K562 (cell line): ENCODE data around the gene TRIM38. TPM values are rescaled to one million over a fixed set of nuclear protein-coding genes. Genes with fewer than 3 reads are reported as not detected.

ENCODE experiments used
- ATAC-seq: fragments of 200-7000 bp; cut with Tn5 transposase; 3 replicates; pipeline ENCODE4 v1.9.1; 2020; ENCODE audit warnings: moderate library complexity
- BruUV-seq: library from RNA; stranded (reverse); fragments of 400-500 nt; replicated peaks from 2 replicates; lab custom pipeline; 2021; lab: Mats Ljungman, UMichigan
- CTCF ChIA-PET: fragments of 300-600 bp; formaldehyde crosslinking; extraction: SDS; loops from one replicate; lab custom pipeline; 2021; ENCODE audit warnings: low intra/inter-chr PET ratio; lab: Yijun Ruan, JAX
- POLR2A ChIA-PET: fragments of 300-600, 350-650 bp; sonication (Branson Sonifier 250); formaldehyde crosslinking; extraction: SDS; loops from one replicate; lab custom pipeline; 2021; ENCODE audit warnings: antibody characterized with exemption, inconsistent platforms; lab: Yijun Ruan, JAX
- DNase-seq, 4 experiments: peaks; one replicate each; pipeline versions ENCODE4 v3.0.0 to v3.0.0-alpha.2; 2011 to 2018; ENCODE audit warnings: low spot score in 3 of 4, mixed read lengths in 3 of 4; ENCODE audit errors: extremely low read depth in 1 of 4
- FAIRE-seq: peaks from 2 replicates; lab custom pipeline; 2011; peaks lifted over from hg19 to GRCh38; lab: Jason Lieb, UNC
- H2AFZ ChIP-seq: 2 replicates; pipeline ENCODE4 v1.6.0; 2011; ENCODE audit warnings: low read depth, low read length, control low read depth, inconsistent platforms
- H3K27ac ChIP-seq: fragments of 200-600 bp; 3 replicates; pipeline ENCODE4 v1.8.0; 2011; ENCODE audit warnings: low read depth, mild to moderate bottlenecking, control low read depth, inconsistent platforms, low read length, moderate library complexity, mixed read lengths; ENCODE audit errors: extremely low read depth
- H3K27me3 ChIP-seq, 2 experiments: fragments of 300-600 bp in 1 of 2; 2 replicates in 1 of 2; 3 replicates in 1 of 2; pipeline versions ENCODE4 v1.6.0 to v1.8.0; 2011; ENCODE audit warnings: inconsistent platforms in 2 of 2, low read length in 2 of 2, mild to moderate bottlenecking in 1 of 2, mixed read lengths in 1 of 2, moderate library complexity in 1 of 2; ENCODE audit not compliant: control insufficient read depth in 2 of 2, insufficient read depth in 2 of 2
- H3K36me3 ChIP-seq: fragments of 300-600 bp; 3 replicates; pipeline ENCODE4 v1.8.0; 2011; ENCODE audit warnings: mild to moderate bottlenecking, low read length, inconsistent platforms; ENCODE audit not compliant: control insufficient read depth, insufficient read depth
- H3K4me1 ChIP-seq, 2 experiments: fragments of 200-600 bp in 1 of 2; replicated peaks in 1 of 2; 2 replicates in 1 of 2; 3 replicates in 1 of 2; pipeline versions ENCODE4 v1.5.1 to v1.8.0; 2011; ENCODE audit warnings: inconsistent platforms in 2 of 2, low read length in 2 of 2, mild to moderate bottlenecking in 1 of 2, mixed read lengths in 1 of 2, moderate library complexity in 1 of 2; ENCODE audit not compliant: control insufficient read depth in 2 of 2, insufficient read depth in 2 of 2
- H3K4me2 ChIP-seq: 2 replicates; pipeline ENCODE4 v1.6.1; 2011; ENCODE audit warnings: low read length, control low read depth, inconsistent platforms, mixed read lengths; ENCODE audit not compliant: insufficient read depth
- H3K4me3 ChIP-seq: fragments of 200-600 bp; sonication (generic), shearing (Covaris generic); 2 replicates; pipeline ENCODE4 v1.5.1; 2016; ENCODE audit warnings: control low read depth, inconsistent platforms
- H3K79me2 ChIP-seq: fragments of 200-600 bp; 3 replicates; pipeline ENCODE4 v1.8.0; 2011; ENCODE audit warnings: low read length, inconsistent platforms; ENCODE audit not compliant: control insufficient read depth, insufficient read depth
- H3K9ac ChIP-seq, 2 experiments: 2 replicates each; pipeline versions ENCODE4 v1.6.0 to v1.6.1; 2011; ENCODE audit warnings: low read depth in 2 of 2, low read length in 2 of 2, control low read depth in 1 of 2, inconsistent platforms in 1 of 2, mild to moderate bottlenecking in 1 of 2, mixed read lengths in 1 of 2; ENCODE audit not compliant: insufficient read depth in 1 of 2
- H3K9me1 ChIP-seq: one replicate; pipeline ENCODE4 v1.6.0; 2011; ENCODE audit warnings: inconsistent platforms, mild to moderate bottlenecking, low read length, moderate library complexity; ENCODE audit not compliant: control insufficient read depth, insufficient read depth
- H3K9me3 ChIP-seq: replicated peaks from 2 replicates; pipeline ENCODE4 v1.5.1; 2011; ENCODE audit warnings: low read depth, low read length, inconsistent platforms; ENCODE audit not compliant: control insufficient read depth, insufficient read depth
- H4K20me1 ChIP-seq: replicated peaks from 2 replicates; pipeline ENCODE4 v1.6.1; 2011; ENCODE audit warnings: low read length, inconsistent platforms, mixed read lengths; ENCODE audit not compliant: control insufficient read depth, insufficient read depth
- HDAC6 ChIP-seq: IDR thresholded peaks from 2 replicates; pipeline ENCODE4 v1.6.1; 2012; ENCODE audit warnings: low read depth, mild to moderate bottlenecking, control low read depth, inconsistent platforms, low read length, moderate library complexity
- RBM39 ChIP-seq: fragments of 200-400 bp; formaldehyde crosslinking; optimal IDR thresholded peaks from 2 replicates; pipeline ENCODE3; 2018; ENCODE audit warnings: low read depth, low read length
- SNRNP70 ChIP-seq: fragments of 200-400 bp; formaldehyde crosslinking; optimal IDR thresholded peaks from 2 replicates; pipeline ENCODE3; 2017; ENCODE audit warnings: low read depth, low read length
- ZC3H11A ChIP-seq: IDR thresholded peaks from 2 replicates; pipeline ENCODE4 v1.6.1; 2012; ENCODE audit warnings: low read depth, low read length, improper control_type of control experiment
- WGBS: fragments of 100-300 bp; shearing (Covaris generic); methylation state at CpG from one replicate; pipeline ENCODE4 v1.1.6; 2016; ENCODE audit warnings: low coverage, mixed read lengths; ENCODE audit not compliant: insufficient coverage; ENCODE audit errors: missing lambda C conversion rate; 5-methylcytosine and 5-hydroxymethylcytosine counted together
- in situ Hi-C: fragments of 300-500 bp; cut with MboI; formaldehyde crosslinking; loops from 4 replicates; pipeline ENCODE4 v1.15.0; 2018; ENCODE audit warnings: inconsistent platforms, mixed read lengths
- intact Hi-C: fragments of 100-400 bp; cut with micrococcal nuclease; formaldehyde crosslinking; loops from 2 replicates; pipeline ENCODE4 v1.14.2; 2022
- polyA plus RNA-seq, 8 experiments: library from polyadenylated mRNA; depleted of rRNA in 4 of 8; stranded (reverse) in 5 of 8; unstranded in 3 of 8; fragments of >200 nt; fragmentation: Nextera tagmentation in 2 of 8; fragmentation: Illumina TruSeq in 1 of 8; extraction: Ambion mirVana in 2 of 8; extraction: Trizol in 1 of 8; gene quantifications; 2 replicates each; pipeline versions ENCODE4 v1.2.1 to v1.2.3, GENCODE V29; 2011 to 2014; ENCODE audit warnings: inconsistent platforms in 1 of 8, missing spikeins in 1 of 8
- total RNA-seq, 7 experiments: library from RNA; depleted of rRNA in 6 of 7; stranded (reverse); fragments of >200 nt in 6 of 7; fragmentation: Illumina TruSeq in 2 of 7; extraction: Trizol in 2 of 7; gene quantifications; 2 replicates each; pipeline versions ENCODE4 v1.2.1 to v1.2.3, GENCODE V29; 2011 to 2021; ENCODE audit warnings: low replicate concordance in 1 of 7
- TF ChIP-seq, protein P1 (sequence below): sonication (generic); formaldehyde crosslinking; IDR thresholded peaks from 2 replicates; pipeline ENCODE4 v1.8.1; 2023; ENCODE audit warnings: mild to moderate bottlenecking, missing genetic modification reagents
- TF ChIP-seq, protein P2 (sequence below): fragments of 200-800 bp; sonication (Bioruptor generic); IDR thresholded peaks from 2 replicates; pipeline ENCODE4 v1.6.1; 2017; ENCODE audit warnings: missing genetic modification characterization, missing compliant biosample characterization
- TF ChIP-seq, protein P3 (sequence below), 2 experiments: fragments of 450-650 bp; IDR thresholded peaks; 2 replicates each; pipeline ENCODE4 v1.6.1; 2016; ENCODE audit warnings: mild to moderate bottlenecking in 2 of 2, borderline replicate concordance in 1 of 2, low read depth in 1 of 2, moderate library complexity in 1 of 2

Gene TRIM38
- total and polyA plus RNA-seq, 9 of the 15 experiments (the other 6 are each of a cell fraction or from before 2014, with no cell fraction given) = 1.7 to 6.7 (median 6.3) TPM

DNA sequence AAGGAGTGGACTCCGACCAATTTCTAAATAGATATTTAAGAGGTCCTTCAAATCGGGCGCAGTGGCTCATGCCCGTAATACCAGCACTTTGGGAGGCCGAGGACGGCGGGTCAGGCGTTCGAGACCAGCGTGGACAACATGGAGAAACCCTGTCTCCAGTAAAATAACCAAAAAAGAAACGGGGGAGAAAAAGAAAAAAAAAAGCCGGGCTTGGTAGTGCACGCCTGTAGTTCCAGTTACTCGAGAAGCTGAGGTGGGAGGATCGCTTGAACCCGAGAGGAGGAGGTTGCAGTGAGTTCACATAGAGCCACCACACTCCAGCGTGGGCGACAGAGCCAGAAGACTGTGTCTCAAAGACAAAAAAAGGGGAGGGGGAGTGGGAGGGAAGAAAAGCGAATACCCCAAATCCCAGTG lies 71.3 kb downstream of the TRIM38 start:
- peaks cover 7% of the 10 kb centered on the region; the same call in 1 of the 3 replicates for H3K36me3 ChIP-seq
- TF ChIP-seq HDAC6 (no peak), SNRNP70 (peak; percentile 52), ZC3H11A (no peak), RBM39 (peak; percentile 52)
- TF ChIP-seq, protein P1, sequence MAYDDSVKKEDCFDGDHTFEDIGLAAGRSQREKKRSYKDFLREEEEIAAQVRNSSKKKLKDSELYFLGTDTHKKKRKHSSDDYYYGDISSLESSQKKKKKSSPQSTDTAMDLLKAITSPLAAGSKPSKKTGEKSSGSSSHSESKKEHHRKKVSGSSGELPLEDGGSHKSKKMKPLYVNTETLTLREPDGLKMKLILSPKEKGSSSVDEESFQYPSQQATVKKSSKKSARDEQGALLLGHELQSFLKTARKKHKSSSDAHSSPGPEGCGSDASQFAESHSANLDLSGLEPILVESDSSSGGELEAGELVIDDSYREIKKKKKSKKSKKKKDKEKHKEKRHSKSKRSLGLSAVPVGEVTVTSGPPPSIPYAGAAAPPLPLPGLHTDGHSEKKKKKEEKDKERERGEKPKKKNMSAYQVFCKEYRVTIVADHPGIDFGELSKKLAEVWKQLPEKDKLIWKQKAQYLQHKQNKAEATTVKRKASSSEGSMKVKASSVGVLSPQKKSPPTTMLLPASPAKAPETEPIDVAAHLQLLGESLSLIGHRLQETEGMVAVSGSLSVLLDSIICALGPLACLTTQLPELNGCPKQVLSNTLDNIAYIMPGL (CRISPR knock-in tag) = no peak
- TF ChIP-seq, protein P2, sequence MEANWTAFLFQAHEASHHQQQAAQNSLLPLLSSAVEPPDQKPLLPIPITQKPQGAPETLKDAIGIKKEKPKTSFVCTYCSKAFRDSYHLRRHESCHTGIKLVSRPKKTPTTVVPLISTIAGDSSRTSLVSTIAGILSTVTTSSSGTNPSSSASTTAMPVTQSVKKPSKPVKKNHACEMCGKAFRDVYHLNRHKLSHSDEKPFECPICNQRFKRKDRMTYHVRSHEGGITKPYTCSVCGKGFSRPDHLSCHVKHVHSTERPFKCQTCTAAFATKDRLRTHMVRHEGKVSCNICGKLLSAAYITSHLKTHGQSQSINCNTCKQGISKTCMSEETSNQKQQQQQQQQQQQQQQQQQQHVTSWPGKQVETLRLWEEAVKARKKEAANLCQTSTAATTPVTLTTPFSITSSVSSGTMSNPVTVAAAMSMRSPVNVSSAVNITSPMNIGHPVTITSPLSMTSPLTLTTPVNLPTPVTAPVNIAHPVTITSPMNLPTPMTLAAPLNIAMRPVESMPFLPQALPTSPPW = peak; percentile 52; the same call in 1 of the 2 replicates
- TF ChIP-seq, protein P3, sequence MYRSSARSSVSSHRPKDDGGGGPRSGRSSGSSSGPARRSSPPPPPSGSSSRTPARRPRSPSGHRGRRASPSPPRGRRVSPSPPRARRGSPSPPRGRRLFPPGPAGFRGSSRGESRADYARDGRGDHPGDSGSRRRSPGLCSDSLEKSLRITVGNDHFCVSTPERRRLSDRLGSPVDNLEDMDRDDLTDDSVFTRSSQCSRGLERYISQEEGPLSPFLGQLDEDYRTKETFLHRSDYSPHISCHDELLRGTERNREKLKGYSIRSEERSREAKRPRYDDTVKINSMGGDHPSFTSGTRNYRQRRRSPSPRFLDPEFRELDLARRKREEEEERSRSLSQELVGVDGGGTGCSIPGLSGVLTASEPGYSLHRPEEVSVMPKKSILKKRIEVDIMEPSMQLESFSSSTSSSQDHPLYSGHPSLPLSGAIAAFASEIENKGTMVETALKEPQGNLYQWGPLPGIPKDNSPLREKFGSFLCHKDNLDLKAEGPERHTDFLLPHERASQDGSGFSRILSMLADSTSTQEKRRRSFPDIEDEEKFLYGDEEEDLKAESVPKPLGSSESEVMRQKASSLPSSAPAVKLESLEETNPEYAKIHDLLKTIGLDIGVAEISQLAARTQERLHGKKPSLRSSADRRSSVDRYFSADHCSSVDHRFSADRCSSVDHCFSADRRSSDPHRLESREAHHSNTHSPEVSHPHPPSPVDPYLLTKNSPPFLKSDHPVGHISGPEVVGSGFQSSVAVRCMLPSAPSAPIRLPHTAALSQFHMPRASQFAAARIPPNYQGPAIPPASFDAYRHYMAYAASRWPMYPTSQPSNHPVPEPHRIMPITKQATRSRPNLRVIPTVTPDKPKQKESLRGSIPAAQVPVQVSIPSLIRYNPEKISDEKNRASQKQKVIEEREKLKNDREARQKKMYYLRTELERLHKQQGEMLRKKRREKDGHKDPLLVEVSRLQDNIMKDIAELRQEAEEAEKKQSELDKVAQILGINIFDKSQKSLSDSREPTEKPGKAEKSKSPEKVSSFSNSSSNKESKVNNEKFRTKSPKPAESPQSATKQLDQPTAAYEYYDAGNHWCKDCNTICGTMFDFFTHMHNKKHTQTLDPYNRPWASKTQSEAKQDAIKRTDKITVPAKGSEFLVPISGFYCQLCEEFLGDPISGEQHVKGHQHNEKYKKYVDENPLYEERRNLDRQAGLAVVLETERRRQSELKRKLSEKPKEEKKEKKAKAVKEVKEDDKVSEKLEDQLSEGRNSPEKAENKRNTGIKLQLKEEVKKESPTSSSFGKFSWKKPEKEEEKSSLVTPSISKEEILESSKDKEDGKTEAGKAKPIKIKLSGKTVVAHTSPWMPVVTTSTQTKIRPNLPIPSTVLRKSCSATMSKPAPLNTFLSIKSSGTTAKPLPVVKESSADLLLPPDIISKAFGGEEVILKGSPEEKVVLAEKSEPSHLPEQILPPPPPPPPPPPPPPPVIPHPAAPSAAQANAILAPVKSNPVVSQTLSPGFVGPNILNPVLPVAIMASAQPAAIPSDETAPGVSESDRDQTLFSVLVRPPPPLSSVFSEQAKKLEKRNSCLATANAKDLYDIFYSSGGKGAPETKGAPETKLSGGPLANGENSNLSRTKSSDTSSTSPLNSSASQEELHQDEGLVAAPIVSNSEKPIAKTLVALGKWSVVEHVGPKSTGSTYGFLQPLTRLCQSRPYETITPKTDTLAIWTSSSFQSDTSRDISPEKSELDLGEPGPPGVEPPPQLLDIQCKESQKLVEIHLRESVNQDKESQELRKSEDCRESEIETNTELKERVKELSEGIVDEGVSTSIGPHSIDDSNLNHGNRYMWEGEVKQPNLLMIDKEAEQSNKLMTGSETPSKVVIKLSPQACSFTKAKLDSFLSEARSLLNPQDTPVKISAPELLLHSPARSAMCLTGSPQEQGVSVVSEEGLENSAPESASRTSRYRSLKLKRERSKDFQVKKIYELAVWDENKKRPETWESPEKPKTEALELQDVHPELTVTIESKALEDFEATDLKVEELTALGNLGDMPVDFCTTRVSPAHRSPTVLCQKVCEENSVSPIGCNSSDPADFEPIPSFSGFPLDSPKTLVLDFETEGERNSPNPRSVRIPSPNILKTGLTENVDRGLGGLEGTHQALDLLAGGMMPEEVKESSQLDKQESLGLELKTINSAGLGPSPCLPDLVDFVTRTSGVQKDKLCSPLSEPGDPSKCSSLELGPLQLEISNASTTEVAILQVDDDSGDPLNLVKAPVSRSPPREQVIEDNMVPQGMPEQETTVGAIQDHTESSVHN (IDR thresholded peaks at IDR 0.05; ENCODE audit: borderline replicate concordance in 1 of 2, low read depth in 1 of 2) = 0 out of 4 replicates have a peak, but pooled peaks of 1 of the 2 experiments have one; percentile 21

More for the DNA sequence above, 71.3 kb downstream of the TRIM38 start:
- intact Hi-C loops = loop anchor here (1.0 to 10.0 kb wide), 5 partner anchors 123 to 1858 kb away; a partner anchor contains a TSS
- H4K20me1 ChIP-seq = peaks cover 5% of the 10 kb centered on the region
- H3K79me2 ChIP-seq = peaks cover 39% of the 10 kb centered on the region
- no peaks in the 10 kb centered on the region for H3K9me3 ChIP-seq
- ChIA-PET POLR2A (interaction anchor here (0.6 to 13.8 kb wide), 14 partner anchors 9 to 1859 kb away, joined by 3 to 597 read pairs (median 92); partner anchors contain the start of gene HFE), CTCF (no interaction called here)
- H3K9ac ChIP-seq = peak overlapping the region; percentile 88 to 94
- BruUV-seq = TSS peak; percentile 91
- H3K27ac ChIP-seq = peak overlapping the region; percentile 99
- no peaks in the 10 kb centered on the region for H3K9me1 ChIP-seq
- DNase-seq (peak in 3 of 4 experiments; percentile 36 to 90 (median 50)), ATAC-seq (peak; percentile 25), FAIRE-seq (peak; percentile 63)
- no peaks in the 10 kb centered on the region for H3K27me3 ChIP-seq
- peak overlapping the region; percentile 61 for H3K4me3 ChIP-seq
- H3K4me2 ChIP-seq = peak overlapping the region; percentile 99
- in situ Hi-C loops = loop anchor here (5.0 kb wide), 1 partner anchor 1098 kb away; a partner anchor contains a TSS
- WGBS = under 1% methylated on average over 18 of the region's 19 CpGs
- H2AFZ ChIP-seq = peak overlapping the region; percentile 54
- H3K4me1 ChIP-seq = peaks cover 13 to 34% of the 10 kb centered on the region in 2 experiments
